SK-N-SH (cell line): ENCODE results near the gene DNMBP. TPM values are rescaled to one million over a fixed set of nuclear protein-coding genes. Genes with fewer than 3 reads are reported as not detected.

Experiments used
- CTCF ChIA-PET: fragments of 300-600, 350-600 bp; formaldehyde crosslinking; extraction: SDS; loops from one replicate; lab custom pipeline; 2021; lab: Yijun Ruan, JAX
- POLR2A ChIA-PET: fragments of 350-600 bp; sonication (Branson Sonifier 250); formaldehyde crosslinking; extraction: SDS; loops from one replicate; lab custom pipeline; 2020; ENCODE audit warnings: antibody characterized with exemption, inconsistent platforms; lab: Yijun Ruan, JAX
- DNase-seq: peaks from one replicate; pipeline ENCODE4 v3.0.0; 2012
- H2AFZ ChIP-seq: fragments of 200-600 bp; sonication (generic); 2 replicates; pipeline ENCODE4 v1.8.1; 2016; ENCODE audit warnings: antibody characterized with exemption, mild to moderate bottlenecking, low read depth
- H3F3A ChIP-seq: fragments of 200-600 bp; sonication (generic); replicated peaks from 2 replicates; pipeline ENCODE3; 2016; ENCODE audit warnings: antibody characterized with exemption, mild to moderate bottlenecking; ENCODE audit not compliant: insufficient read depth
- H3K27ac ChIP-seq, 2 experiments: fragments of 200-500 bp in 1 of 2; fragments of 200-600 bp in 1 of 2; sonication (Bioruptor generic) in 1 of 2; sonication (generic), shearing (Covaris generic) in 1 of 2; 2 replicates each; pipeline versions ENCODE4 v1.5.1 to v1.6.1; 2014 to 2016; ENCODE audit warnings: low read depth in 2 of 2, inconsistent platforms in 1 of 2, low read length in 1 of 2, mild to moderate bottlenecking in 1 of 2, mixed read lengths in 1 of 2
- H3K27me3 ChIP-seq: fragments of 200-600 bp; sonication (generic), shearing (Covaris generic); 2 replicates; pipeline ENCODE4 v1.6.1; 2016; ENCODE audit warnings: mixed run types; ENCODE audit not compliant: insufficient read depth
- H3K36me3 ChIP-seq, 2 experiments: fragments of 200-500 bp in 1 of 2; fragments of 200-600 bp in 1 of 2; sonication (Bioruptor generic) in 1 of 2; sonication (generic) in 1 of 2; replicated peaks in 1 of 2; 2 replicates each; pipeline versions ENCODE3 to v1.5.1; 2014 to 2016; ENCODE audit warnings: low read length in 1 of 2, mild to moderate bottlenecking in 1 of 2; ENCODE audit not compliant: insufficient read depth in 2 of 2, control insufficient read depth in 1 of 2
- H3K4me1 ChIP-seq, 2 experiments: fragments of 200-500 bp in 1 of 2; fragments of 200-600 bp in 1 of 2; sonication (Bioruptor generic) in 1 of 2; sonication (generic), shearing (Covaris generic) in 1 of 2; 2 replicates each; pipeline versions ENCODE4 v1.5.1 to v1.6.1; 2014 to 2016; ENCODE audit warnings: low read depth in 1 of 2, low read length in 1 of 2, mixed run types in 1 of 2; ENCODE audit not compliant: insufficient read depth in 2 of 2, control insufficient read depth in 1 of 2
- H3K4me2 ChIP-seq: fragments of 200-600 bp; sonication (generic), shearing (Covaris generic); 2 replicates; pipeline ENCODE4 v1.6.1; 2017; ENCODE audit warnings: mixed run types
- H3K4me3 ChIP-seq, 2 experiments: fragments of 200-500 bp in 1 of 2; fragments of 200-600 bp in 1 of 2; sonication (Bioruptor generic) in 1 of 2; sonication (generic), shearing (Covaris generic) in 1 of 2; 2 replicates each; pipeline versions ENCODE4 v1.5.1 to v1.8.1; 2014 to 2016; ENCODE audit warnings: low read depth in 2 of 2, inconsistent platforms in 1 of 2, low read length in 1 of 2, mild to moderate bottlenecking in 1 of 2, mixed read lengths in 1 of 2, moderate library complexity in 1 of 2
- H3K79me2 ChIP-seq: fragments of 200-600 bp; sonication (generic); 2 replicates; pipeline ENCODE4 v1.8.1; 2017; ENCODE audit warnings: mild to moderate bottlenecking; ENCODE audit not compliant: insufficient read depth
- H3K9ac ChIP-seq: fragments of 200-600 bp; sonication (generic); 2 replicates; pipeline ENCODE4 v1.6.1; 2017; ENCODE audit warnings: mixed run types
- H3K9me2 ChIP-seq: fragments of 200-600 bp; sonication (generic); 2 replicates; pipeline ENCODE4 v1.6.1; 2017; ENCODE audit warnings: mixed run types
- H3K9me3 ChIP-seq: fragments of 200-600 bp; sonication (generic); 2 replicates; pipeline ENCODE4 v1.6.1; 2017; ENCODE audit warnings: mixed run types, mild to moderate bottlenecking, moderate library complexity
- H4K20me1 ChIP-seq: fragments of 200-600 bp; sonication (generic); 2 replicates; pipeline ENCODE4 v1.6.1; 2017; ENCODE audit warnings: mild to moderate bottlenecking, mixed run types; ENCODE audit not compliant: insufficient read depth
- CHD2 ChIP-seq: fragments of 150-350 bp; IDR thresholded peaks from 2 replicates; pipeline ENCODE4 v1.6.1; 2018; ENCODE audit warnings: low read length; ENCODE audit not compliant: partially characterized antibody
- ELF1 ChIP-seq: IDR thresholded peaks from 2 replicates; pipeline ENCODE4 v1.4.0; 2012
- EP300 ChIP-seq, 2 experiments: IDR thresholded peaks; 2 replicates each; pipeline versions ENCODE4 v1.4.0 to v1.6.1; 2012; ENCODE audit warnings: borderline replicate concordance in 1 of 2, low read depth in 1 of 2, low read length in 1 of 2
- EZH2phosphoT487 ChIP-seq: fragments of 200-600 bp; sonication (generic); IDR thresholded peaks from 2 replicates; pipeline ENCODE4 v1.6.1; 2017; ENCODE audit warnings: low read depth, mixed run types, mild to moderate bottlenecking, antibody characterized with exemption, moderate library complexity, borderline replicate concordance
- MEF2A ChIP-seq: IDR thresholded peaks from 2 replicates; pipeline ENCODE4 v1.4.0; 2012; ENCODE audit warnings: low read depth, borderline replicate concordance
- MXI1 ChIP-seq: IDR thresholded peaks from 2 replicates; pipeline ENCODE4 v1.6.1; 2012; ENCODE audit warnings: mild to moderate bottlenecking, low read depth, low read length, improper control_type of control experiment
- NRF1 ChIP-seq: IDR thresholded peaks from 2 replicates; pipeline ENCODE4 v1.6.1; 2012; ENCODE audit warnings: low read depth, mild to moderate bottlenecking, low read length
- RAD21 ChIP-seq: IDR thresholded peaks from 2 replicates; pipeline ENCODE4 v1.6.1; 2012; ENCODE audit warnings: mild to moderate bottlenecking, low read length
- RCOR1 ChIP-seq: fragments of 150-350 bp; IDR thresholded peaks from 2 replicates; pipeline ENCODE4 v1.6.1; 2017; ENCODE audit warnings: antibody characterized with exemption, low read length
- RXRA ChIP-seq: IDR thresholded peaks from 2 replicates; pipeline ENCODE4 v1.4.0; 2012; ENCODE audit warnings: low read depth, mild to moderate bottlenecking, borderline replicate concordance
- SIN3A ChIP-seq: IDR thresholded peaks from 2 replicates; pipeline ENCODE4 v1.6.1; 2012; ENCODE audit warnings: low read depth, mild to moderate bottlenecking, low read length, moderate library complexity, borderline replicate concordance
- SMC3 ChIP-seq: IDR thresholded peaks from 2 replicates; pipeline ENCODE4 v1.6.1; 2012; ENCODE audit warnings: low read depth, low read length, improper control_type of control experiment
- TCF12 ChIP-seq: IDR thresholded peaks from 2 replicates; pipeline ENCODE4 v1.4.0; 2012
- TEAD4 ChIP-seq: IDR thresholded peaks from 2 replicates; pipeline ENCODE4 v1.4.0; 2012; ENCODE audit warnings: mild to moderate bottlenecking, borderline replicate concordance; ENCODE audit not compliant: insufficient read depth
- YY1 ChIP-seq: IDR thresholded peaks from 2 replicates; pipeline ENCODE4 v1.4.0; 2012; ENCODE audit warnings: low read depth, mild to moderate bottlenecking
- WGBS: methylation state at CpG from one replicate; pipeline ENCODE4 v1.1.6; 2017; ENCODE audit warnings: low lambda C conversion rate; 5-methylcytosine and 5-hydroxymethylcytosine counted together
- polyA plus RNA-seq, 3 experiments: library from polyadenylated mRNA; depleted of rRNA; stranded (reverse); fragments of >200 nt; gene quantifications; 2 replicates each; pipeline ENCODE4 v1.2.3, GENCODE V29; 2012
- TF ChIP-seq, protein P1 (sequence below): IDR thresholded peaks from 2 replicates; pipeline ENCODE4 v1.4.0; 2012; ENCODE audit warnings: low read depth, borderline replicate concordance
- TF ChIP-seq, protein P2 (sequence below): IDR thresholded peaks from 2 replicates; pipeline ENCODE4 v1.4.0; 2012; ENCODE audit warnings: low read depth
- TF ChIP-seq, protein P3 (sequence below): IDR thresholded peaks from 2 replicates; pipeline ENCODE4 v1.4.0; 2012; ENCODE audit warnings: low read depth, borderline replicate concordance
- TF ChIP-seq, protein P4 (sequence below): fragments of 150-350 bp; IDR thresholded peaks from 2 replicates; pipeline ENCODE4 v1.6.1; 2017; ENCODE audit warnings: antibody characterized with exemption, low read length, low read depth, borderline replicate concordance
- TF ChIP-seq, protein P5 (sequence below): IDR thresholded peaks from 2 replicates; pipeline ENCODE4 v1.6.1; 2012; ENCODE audit warnings: mild to moderate bottlenecking, low read depth, low read length, moderate library complexity

The DNMBP gene
- polyA plus RNA-seq, 1 of the 3 experiments (the other 2 are of a cell fraction), result 40.2 TPM

DNA sequence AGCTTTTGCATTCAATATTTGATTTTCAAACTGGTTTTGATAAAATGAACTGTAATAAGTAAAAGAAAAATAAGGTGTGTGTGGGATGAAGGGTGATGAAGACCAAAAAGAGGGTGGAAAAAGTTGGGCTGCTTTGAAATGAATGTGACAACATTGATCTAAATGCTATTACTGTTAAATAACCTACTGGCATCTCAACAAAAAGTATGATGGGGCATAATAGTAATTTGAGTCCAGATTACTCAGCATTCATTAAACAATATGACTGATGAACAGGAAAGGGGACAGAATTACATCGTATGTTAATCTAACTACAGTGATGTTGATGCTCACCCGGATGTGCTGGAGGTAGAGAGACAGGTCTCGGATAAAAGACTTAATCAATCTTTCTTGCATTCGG lies 115.1 kb downstream of the DNMBP start:
- Histone ChIP-seq H3K36me3 (peaks cover 49 to 82% of the 10 kb centered on the region in 2 experiments), H3K4me2 (no peak overlapping the region), H2AFZ (no peak overlapping the region), H3K27me3 (no peaks in the 10 kb centered on the region), H3K9me2 (no peaks in the 10 kb centered on the region), H3K79me2 (peaks cover 48% of the 10 kb centered on the region), H4K20me1 (no peaks in the 10 kb centered on the region), H3K9ac (no peak overlapping the region), H3K9me3 (no peaks in the 10 kb centered on the region), H3F3A (peaks cover 41% of the 10 kb centered on the region), H3K4me3 (no peak overlapping the region), H3K4me1 (peaks cover 0 to 7% of the 10 kb centered on the region in 2 experiments; a peak in 1 of 4 replicates), H3K27ac (no peak overlapping the region)
- DNase-seq, result no peak
- 93% methylated on average over 4 of the region's 4 CpGs for WGBS
- POLR2A ChIA-PET, result no interaction called here
- CTCF ChIA-PET, result interaction anchor here (0.9 to 2.3 kb wide), 2 partner anchors 20 to 116 kb away, joined by 3 to 5 read pairs; partner anchors contain the start of gene DNMBP
- TF ChIP-seq SIN3A (no peak), CHD2 (no peak), EZH2phosphoT487 (no peak), RCOR1 (no peak), MXI1 (no peak)
- TF ChIP-seq, protein P1, sequence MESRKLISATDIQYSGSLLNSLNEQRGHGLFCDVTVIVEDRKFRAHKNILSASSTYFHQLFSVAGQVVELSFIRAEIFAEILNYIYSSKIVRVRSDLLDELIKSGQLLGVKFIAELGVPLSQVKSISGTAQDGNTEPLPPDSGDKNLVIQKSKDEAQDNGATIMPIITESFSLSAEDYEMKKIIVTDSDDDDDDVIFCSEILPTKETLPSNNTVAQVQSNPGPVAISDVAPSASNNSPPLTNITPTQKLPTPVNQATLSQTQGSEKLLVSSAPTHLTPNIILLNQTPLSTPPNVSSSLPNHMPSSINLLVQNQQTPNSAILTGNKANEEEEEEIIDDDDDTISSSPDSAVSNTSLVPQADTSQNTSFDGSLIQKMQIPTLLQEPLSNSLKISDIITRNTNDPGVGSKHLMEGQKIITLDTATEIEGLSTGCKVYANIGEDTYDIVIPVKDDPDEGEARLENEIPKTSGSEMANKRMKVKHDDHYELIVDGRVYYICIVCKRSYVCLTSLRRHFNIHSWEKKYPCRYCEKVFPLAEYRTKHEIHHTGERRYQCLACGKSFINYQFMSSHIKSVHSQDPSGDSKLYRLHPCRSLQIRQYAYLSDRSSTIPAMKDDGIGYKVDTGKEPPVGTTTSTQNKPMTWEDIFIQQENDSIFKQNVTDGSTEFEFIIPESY, result no peak
- TF ChIP-seq, protein P2, sequence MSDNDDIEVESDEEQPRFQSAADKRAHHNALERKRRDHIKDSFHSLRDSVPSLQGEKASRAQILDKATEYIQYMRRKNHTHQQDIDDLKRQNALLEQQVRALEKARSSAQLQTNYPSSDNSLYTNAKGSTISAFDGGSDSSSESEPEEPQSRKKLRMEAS, result no peak

DNA sequence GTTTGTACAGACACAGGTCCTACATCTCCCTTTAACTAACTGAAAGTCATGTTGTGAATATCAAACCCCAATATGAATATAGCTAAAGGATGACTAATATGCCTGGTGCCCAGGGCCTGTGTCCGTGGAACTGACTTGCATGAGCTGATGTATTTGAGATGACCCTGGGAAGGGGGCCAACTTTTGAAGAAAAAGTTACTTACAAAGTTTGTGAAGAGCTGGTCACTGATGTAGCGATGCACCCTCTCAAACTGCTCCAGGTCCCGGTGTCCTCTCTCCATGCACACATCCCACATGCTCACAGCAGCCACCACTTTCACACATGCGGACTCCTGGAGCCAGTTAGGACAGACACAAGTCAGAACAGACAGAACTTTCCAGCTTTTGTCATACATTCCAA lies 121.1 kb downstream of the DNMBP start:
- H2AFZ ChIP-seq, result no peak overlapping the region
- no peaks in the 10 kb centered on the region for H3K9me3 ChIP-seq
- no peak for DNase-seq
- no peak overlapping the region for H3K4me3 ChIP-seq
- peaks cover 0 to 12% of the 10 kb centered on the region in 2 experiments; a peak in 2 of 4 replicates for H3K4me1 ChIP-seq
- no peak overlapping the region for H3K9ac ChIP-seq
- no peaks in the 10 kb centered on the region for H4K20me1 ChIP-seq
- no peaks in the 10 kb centered on the region for H3K27me3 ChIP-seq
- H3K27ac ChIP-seq, result peak overlapping the region; percentile 23 to 68; a peak in 3 of 4 replicates
- H3K4me2 ChIP-seq, result peak overlapping the region; percentile 37; the same call in 1 of the 2 replicates
- CTCF ChIA-PET, result interaction anchor here (1.2 to 2.2 kb wide), 3 partner anchors 43 to 158 kb away, joined by 5 to 8 read pairs (median 6); partner anchors contain the start of gene DNMBP
- peaks cover 51% of the 10 kb centered on the region; the same call in 1 of the 2 replicates for H3K79me2 ChIP-seq
- peaks cover 40% of the 10 kb centered on the region for H3F3A ChIP-seq
- POLR2A ChIA-PET, result no interaction called here
- 71% methylated on average over 4 of the region's 4 CpGs for WGBS
- H3K36me3 ChIP-seq, result peaks cover 36 to 80% of the 10 kb centered on the region in 2 experiments
- H3K9me2 ChIP-seq, result no peaks in the 10 kb centered on the region
- TF ChIP-seq, protein P3, sequence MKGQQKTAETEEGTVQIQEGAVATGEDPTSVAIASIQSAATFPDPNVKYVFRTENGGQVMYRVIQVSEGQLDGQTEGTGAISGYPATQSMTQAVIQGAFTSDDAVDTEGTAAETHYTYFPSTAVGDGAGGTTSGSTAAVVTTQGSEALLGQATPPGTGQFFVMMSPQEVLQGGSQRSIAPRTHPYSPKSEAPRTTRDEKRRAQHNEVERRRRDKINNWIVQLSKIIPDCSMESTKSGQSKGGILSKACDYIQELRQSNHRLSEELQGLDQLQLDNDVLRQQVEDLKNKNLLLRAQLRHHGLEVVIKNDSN, result no peak
- TF ChIP-seq, protein P2, result peak; percentile 27; the same call in 1 of the 2 replicates
- TF ChIP-seq TCF12, result peak; percentile 52; the same call in 1 of the 2 replicates
- no peak for TF ChIP-seq TEAD4
- TF ChIP-seq, protein P4, sequence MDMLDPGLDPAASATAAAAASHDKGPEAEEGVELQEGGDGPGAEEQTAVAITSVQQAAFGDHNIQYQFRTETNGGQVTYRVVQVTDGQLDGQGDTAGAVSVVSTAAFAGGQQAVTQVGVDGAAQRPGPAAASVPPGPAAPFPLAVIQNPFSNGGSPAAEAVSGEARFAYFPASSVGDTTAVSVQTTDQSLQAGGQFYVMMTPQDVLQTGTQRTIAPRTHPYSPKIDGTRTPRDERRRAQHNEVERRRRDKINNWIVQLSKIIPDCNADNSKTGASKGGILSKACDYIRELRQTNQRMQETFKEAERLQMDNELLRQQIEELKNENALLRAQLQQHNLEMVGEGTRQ, result no peak
- TF ChIP-seq ELF1, result no peak
- no peak for TF ChIP-seq SMC3
- TF ChIP-seq, protein P5, sequence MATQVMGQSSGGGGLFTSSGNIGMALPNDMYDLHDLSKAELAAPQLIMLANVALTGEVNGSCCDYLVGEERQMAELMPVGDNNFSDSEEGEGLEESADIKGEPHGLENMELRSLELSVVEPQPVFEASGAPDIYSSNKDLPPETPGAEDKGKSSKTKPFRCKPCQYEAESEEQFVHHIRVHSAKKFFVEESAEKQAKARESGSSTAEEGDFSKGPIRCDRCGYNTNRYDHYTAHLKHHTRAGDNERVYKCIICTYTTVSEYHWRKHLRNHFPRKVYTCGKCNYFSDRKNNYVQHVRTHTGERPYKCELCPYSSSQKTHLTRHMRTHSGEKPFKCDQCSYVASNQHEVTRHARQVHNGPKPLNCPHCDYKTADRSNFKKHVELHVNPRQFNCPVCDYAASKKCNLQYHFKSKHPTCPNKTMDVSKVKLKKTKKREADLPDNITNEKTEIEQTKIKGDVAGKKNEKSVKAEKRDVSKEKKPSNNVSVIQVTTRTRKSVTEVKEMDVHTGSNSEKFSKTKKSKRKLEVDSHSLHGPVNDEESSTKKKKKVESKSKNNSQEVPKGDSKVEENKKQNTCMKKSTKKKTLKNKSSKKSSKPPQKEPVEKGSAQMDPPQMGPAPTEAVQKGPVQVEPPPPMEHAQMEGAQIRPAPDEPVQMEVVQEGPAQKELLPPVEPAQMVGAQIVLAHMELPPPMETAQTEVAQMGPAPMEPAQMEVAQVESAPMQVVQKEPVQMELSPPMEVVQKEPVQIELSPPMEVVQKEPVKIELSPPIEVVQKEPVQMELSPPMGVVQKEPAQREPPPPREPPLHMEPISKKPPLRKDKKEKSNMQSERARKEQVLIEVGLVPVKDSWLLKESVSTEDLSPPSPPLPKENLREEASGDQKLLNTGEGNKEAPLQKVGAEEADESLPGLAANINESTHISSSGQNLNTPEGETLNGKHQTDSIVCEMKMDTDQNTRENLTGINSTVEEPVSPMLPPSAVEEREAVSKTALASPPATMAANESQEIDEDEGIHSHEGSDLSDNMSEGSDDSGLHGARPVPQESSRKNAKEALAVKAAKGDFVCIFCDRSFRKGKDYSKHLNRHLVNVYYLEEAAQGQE, result no peak
- no peak for TF ChIP-seq MEF2A
- TF ChIP-seq EP300 (IDR thresholded peaks at IDR 0.05; ENCODE audit: borderline replicate concordance in 1 of 2, low read depth in 1 of 2, low read length in 1 of 2), result no peak
- no peak for TF ChIP-seq RXRA
- no peak for TF ChIP-seq CHD2
- no peak for TF ChIP-seq NRF1
- no peak for TF ChIP-seq RAD21
- TF ChIP-seq YY1, result no peak
